Measurements from ENCODE around the gene TUBGCP6.

TUBGCP6 gene

DNA sequence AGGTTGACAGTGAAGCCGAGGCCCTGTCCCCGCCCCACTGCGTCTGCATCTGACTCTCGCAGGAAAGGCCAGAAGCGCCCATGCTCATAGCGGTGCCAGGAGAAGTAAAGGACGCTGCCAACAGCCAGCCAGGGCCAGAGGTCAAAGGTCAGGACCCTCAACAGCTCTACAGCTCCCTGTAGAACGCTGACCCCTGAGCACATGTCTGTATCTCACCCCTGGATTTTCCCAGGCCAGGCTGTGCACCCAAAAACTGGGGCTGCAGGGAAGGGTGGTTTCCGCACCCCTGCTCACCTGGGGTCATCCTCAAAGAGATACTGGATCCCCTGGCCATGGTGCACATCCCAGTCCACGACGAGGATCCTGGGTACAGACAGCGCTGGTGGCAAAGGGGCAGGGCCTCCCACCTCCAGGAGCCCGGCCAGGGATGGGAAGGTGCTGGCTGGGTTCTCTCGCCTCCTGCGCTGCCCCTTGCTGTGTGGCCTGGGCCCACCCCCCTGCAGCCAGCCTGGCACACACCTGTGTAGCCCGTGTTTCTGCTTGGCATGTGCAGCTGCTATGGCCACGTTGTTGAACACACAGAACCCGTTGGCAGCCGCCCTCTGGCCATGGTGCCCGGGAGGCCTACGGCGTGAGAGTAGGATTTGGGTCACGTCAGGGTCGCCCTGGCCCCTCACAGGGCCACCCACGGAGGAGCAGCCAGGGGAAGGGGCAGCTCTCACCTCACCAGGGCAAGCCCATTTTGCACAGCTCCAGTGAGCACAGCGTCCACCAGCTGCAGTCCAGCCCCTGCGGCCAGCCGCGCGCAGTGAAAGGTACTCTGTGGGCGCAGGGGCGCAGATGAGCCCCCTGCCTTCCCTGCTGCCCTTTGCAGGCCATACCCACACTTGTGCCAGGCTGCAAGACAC, 4.8 kb upstream of the TUBGCP6 start:
- no peak for DNase-seq

DNA sequence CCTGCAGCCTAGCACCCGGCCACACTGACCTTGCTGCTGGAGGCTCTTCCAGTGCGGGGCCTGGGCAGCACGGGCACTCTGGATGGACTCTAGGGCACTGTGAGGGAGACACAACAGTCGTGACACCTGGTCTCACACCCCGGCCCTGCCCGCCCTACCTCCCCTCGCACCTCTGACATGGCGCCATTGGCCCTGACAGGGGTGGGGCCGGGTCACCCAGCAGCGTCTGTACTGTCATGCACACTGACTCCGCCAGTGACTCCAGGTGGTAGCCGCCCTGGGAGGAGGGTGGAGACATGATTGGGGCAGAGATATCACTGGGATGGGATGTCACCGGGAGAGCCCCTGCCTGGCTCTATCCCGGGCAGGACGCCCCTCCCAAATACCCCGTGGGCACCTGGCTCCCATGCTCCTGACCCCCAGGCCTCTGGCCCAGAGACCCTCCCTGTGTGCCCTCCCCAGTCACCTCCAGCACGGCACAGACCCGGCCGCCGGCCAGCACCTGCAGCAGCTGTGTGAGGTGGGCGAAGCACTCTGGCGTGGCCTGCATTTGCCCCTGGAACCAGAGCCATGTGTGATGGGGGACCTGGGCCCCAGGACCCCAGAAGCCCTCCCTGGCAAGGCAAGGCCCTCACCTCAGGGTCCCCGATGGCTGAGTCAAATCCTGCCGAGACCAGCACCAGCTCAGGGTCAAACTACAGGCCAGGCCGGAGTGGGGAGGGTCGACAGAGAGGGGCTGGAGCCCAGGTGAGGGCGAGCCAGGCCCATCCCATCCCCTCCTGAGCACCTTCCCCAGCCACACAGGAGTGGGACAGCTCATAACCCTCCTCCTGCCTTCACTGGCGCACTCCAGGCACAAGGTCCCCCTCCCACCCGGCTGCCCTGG, 3.6 kb upstream of the TUBGCP6 start:
- no peak for DNase-seq

DNA sequence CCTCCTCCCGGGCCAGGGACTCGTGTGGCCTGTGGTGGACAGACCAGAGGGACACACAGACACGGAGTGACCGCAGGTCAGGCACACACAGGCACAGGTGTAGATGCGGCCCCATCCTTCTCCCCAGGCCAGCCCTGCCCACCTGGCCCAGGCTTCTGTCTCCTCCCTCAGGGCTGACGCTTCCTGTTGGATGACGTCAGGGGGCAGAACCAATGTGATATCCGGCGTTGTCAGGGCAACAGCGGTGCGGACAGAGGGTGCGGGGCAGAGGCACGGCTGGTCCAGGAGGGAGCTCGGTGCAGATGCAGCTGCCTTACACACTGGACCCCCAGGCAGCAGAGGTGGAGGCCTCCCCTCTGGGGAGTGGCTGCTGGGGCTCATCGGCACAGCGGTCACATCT, 2.9 kb upstream of the TUBGCP6 start:
- DNase-seq = no peak

DNA sequence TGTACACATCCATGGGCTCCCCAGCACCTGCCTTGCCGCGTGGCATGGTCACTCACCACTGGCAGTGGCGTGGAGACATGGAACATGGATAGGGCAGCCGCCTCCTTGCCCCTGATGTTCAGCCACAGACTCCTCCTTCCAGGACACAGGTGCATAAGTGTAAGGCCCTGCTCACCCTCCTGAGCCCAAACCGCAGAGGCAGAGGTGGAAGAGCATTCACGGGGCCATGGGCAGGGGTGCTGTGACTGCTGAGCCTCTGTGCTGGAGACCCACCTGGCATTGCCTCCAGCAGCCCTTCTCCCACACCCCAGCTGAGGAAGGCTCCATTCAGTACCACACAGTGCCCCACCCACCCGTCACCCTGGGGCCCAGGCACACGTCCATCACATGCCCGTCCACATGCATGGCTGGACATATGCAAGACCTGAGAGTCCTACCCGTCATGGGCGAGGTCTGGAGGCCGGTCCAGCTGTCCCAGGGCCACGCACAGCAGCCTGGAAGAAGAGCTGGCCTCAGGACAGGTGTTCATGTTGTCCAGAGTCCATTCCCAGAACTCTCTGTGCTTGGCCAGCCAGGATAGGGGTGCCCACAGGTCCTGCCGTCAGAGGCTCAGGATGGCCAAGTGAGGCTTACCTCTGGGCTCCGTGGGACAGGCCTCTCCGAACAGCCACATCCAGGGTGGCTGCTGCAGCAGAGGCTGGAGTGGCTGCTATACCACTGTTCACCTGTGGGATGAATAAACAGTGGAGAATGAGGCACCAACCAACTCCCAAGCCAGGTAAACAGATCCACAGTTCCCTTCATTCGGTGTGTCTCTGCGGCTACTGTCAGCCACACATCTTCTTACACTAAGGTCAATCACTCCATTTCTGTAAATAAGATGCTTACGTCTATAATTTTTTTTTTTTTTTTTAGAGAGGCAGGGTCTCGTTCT, 1.7 kb upstream of the TUBGCP6 start:
- DNase-seq = no peak

DNA sequence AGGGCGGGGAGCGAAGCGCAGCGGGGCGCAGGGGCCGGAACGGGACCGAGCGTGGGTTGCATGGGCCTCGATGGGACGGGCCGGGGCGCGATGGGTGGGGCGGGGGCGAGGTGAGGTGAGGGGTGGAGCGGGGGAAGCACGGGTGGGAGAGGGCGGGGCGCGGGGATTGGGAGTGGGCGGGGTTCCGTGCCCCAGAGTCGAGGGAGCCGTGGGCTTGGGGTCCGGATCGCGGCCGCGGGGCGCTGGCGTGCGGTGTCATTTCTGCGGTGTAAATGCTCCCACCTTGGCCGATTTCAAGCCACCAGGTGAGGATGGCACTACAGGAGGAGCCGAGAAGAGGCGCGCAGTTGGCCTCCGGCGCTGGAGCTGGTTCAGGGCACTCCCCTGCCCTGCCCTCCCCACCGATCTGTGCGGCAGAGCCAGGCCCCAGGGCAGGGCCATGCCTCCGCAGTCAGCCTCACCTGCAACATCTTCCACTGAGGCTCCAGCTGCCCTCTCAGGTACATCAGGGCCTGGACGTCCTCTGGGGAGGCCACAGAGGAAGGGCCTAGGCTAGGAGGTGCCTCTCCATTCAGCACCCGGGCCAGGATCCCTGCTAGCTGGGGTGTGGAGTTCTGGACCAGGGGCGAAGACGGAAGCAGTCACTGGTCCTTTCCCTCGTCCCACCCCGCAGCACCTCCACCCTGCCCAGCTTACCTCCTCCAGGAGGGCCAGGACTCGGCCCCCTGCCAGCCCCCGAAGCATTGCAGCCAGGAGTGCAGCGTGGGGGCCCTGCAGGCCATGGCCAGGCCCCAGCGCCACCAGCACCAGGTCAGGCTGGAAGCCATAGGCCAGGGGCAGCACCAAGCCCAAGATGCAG, 620 bp upstream of the TUBGCP6 start:
- no peak for DNase-seq

DNA sequence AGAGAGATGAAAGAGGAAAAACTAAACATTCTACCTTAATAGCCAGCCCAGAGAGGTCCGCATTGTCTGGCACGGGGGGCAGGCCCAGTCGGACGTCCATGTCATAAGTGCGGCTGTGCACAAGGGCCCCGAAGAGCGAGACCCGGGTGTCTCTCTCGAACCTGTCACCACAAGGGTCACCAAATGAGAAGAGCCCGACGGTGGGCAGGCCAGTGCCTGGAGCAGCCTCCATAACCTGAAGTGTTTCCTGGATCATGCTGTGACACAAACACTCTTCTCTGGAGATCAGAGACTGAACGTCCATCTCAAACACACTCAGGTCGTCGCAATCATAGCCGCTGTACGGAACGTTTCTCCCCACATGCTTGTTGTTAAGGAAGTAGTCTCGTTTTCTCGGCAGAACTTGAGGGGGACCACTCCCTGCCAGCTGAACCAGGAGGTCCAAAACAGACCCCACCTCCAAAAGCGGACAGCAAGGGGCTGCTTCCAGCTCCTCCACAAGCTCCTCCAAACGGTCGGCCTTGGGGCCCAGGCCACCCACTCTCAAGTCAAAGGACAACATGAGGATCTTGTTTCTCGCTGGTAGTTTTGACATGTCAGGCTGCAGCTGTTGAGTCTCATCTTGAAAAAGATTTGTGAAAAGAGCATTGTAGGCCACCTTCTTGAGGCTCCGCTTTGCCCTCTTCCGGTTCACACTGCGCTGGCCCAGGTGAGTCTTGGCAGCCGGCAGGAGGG, 971 bp downstream of the TUBGCP6 start:
- no peak for DNase-seq

DNA sequence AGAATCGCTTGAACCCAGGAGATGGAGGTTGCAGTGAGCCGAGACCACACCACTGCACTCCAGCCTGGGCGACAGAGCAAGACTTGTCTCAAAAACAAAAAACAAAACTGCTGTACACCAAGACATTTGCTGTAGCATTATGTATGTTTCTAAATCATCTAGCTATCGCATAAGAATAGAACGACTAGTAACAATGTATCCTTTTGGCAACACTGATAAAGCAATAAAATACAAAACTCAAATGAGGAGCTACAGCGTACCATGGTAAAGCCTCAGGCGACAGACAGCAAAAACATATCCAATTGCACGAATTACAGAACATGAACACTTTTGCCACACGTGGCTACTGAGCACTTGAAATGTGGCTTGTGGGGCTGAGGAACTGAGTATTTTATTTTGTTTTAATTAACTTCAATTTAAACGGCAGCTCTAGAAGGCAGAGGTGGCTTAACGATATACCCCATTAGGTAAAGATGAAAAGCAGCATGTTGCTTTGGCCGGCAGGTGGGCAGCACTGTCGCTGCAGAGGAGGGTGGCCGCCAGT, 2.3 kb downstream of the TUBGCP6 start:
- DNase-seq = no peak

DNA sequence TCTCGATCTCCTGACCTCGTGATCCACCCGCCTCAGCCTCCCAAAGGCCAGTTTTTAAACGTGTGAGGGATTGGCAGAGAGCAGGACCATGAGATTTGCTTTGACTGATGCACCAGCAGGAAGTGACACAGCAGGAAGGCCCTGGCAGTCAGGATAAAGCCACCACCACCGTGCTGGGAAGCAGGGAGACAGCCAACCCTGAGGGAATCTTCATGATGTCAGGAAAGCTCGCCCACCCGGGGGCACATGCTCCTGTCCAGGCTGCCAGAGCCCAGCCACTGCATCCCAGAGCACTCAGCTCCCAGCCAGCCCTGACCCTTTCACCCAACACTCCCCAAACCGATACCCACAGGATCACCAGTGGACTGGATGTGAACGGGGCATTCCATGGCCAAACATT, 6.1 kb downstream of the TUBGCP6 start:
- DNase-seq = no peak

DNA sequence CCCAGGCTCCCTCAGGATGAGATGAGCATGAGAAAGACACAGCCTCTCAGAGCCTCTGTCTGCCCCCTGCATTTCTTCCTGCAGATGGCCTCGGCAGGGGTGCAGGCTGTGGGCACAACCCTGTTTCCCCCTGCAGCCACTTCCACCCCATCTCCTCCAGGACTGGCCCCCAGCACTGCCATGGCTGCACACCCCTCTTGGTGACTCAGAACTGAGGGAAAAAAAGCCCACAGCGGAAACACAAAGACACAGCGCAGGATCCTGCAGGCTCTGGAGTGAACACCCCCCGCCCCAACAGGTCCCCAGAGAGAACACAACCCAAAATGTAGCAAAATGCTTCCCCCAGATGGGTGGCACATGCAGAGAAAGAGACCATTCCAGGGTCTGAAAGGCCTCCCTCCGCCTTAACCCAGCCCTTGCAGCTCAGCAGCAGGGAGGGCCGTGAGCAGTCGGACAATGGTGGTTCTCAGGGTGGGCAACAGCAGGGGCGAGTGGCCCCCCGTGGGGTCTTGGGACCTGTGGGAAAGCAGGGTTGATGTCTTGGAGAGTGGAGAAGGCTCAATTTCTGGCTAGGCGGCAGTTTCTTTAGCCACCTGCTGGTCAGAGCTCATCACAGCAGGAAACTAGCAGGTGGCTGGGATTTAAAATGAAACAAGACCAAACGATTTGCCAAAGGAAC, 8.0 kb downstream of the TUBGCP6 start:
- no peak for DNase-seq

DNA sequence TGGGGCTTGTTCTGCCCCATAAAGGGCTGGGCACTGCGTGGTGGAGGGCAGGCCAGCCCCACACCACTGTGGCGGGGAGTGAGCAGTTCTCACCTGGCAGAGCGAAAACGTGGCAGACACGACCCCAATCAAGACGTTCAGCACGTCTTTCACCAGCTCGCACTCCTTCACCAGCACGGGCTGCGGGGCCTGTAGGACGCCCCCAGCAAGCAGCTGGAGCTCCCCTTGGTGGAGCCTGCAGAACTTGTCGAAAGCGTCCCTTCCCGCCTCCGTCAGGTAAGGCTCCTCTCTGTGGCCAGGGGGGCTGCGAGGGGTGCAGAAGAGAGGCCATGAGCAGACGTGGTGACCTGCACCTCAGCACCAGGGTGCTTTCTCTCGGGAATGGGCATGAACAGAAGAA, 11.6 kb downstream of the TUBGCP6 start:
- no peak for DNase-seq

DNA sequence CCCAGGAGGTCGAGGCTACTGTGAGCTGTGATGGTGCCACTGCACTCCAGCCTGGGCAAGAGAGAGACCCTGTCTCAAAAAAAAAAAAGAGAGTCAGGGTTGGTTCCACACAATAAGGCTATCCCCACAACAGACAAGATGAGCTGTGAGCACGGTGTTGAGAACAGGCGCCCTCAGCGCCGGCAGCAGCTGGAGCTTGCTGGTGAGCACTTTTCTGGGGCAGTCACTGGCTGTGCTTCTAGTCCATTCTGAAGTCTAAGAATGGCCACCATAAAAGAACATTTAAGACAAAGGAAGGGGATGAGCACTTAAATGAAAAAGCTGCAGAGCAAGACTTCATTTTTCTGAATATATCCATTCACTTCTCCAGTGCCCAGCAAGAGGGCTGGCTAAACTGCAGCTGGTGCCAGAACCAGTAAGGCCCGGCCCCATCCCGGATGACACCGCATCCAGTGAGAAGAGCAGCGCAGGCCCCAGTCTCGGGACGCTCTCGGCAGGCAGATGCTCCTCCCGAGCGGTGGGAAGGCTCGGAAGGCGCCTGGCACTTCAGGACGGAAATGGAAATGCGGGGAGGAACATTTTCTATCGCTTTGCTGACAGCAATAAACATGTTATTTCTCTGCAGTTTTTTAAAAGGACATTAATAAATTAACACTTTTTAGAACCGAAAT, 12.2 kb downstream of the TUBGCP6 start:
- no peak for DNase-seq

DNA sequence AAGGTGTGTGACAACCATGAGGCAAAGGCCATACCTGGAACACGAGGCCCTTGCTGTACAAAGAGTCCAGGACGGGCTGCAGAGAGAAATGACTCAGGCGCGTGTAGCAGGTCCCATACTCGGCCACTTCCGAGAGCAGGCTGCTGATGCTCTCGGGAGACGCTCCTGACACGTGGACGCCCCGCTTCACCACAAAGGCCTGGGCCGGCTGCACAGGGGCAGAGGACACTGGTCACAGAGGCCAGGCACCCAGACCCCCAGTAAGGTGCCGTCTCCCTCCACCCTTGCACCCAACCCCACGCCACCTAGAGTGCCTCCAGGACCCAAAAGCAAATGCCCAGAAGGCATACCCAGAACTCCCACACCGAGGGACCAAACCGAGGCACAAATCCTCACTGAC, 15.5 kb downstream of the TUBGCP6 start:
- DNase-seq = no peak

DNA sequence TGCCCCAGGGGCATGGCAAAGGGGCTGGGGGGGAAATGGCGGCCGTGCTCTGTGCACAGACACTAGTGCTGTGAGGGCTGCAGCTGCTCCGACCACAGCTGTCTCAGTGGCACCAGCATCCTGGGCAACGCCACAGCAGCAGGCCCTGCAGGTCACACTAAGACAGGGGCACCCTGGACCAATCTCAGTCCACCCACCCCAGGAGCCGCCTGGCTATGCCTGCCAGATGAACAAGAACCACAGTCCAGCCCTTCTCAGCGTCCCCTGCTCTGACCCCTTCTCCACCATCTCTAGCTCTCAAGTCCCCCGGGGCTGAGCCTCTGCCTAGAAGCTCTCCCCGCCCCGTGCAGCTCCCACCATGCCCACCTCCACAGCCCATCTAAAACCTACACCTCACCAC, 16.5 kb downstream of the TUBGCP6 start:
- DNase-seq = no peak

DNA sequence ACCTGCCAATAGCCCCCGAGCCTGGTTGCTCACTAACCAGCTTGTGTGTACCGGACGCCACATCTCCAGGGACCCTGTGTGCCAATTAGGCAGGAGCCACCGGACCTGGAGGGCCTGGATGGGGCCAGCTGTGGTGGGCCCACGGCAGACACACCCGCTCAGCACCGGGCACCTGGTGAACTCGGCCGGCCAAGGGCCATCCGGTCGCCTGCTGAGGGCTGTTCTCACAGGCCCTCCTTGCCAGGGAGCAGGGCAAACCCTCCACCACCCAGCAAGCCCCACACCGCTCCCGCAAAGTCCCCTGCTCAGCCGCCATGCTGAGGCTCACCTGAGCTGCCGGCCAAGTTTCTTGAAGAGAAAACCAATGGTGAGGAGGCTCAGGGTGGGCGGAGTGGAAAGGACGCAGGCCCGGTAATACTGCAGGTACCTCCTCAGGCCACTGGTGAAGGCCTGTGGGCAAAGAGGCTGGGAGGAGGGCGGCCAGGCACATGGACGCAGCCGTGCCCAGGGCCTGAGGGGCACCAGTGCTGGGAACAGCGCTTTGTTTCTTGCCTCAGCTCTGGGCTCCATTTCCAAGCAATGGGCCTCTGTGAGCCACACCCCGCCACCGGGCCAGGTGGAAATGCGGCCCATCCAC, 17.1 kb downstream of the TUBGCP6 start:
- no peak for DNase-seq

DNA sequence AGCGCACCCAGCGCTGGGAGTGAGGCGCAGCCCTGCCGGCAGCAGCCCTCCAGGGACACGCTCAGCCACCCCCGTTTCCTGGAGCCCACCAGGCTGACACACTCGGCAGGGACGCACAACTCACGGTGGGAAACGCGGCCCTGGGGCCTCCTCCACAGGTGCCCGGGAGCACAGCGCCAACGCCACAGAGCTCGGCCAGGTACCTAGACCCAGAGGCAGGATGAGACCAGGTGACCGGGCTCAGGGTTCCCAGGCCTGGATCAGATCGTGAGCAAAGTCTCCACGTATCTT, 18.0 kb downstream of the TUBGCP6 start:
- DNase-seq = no peak

DNA sequence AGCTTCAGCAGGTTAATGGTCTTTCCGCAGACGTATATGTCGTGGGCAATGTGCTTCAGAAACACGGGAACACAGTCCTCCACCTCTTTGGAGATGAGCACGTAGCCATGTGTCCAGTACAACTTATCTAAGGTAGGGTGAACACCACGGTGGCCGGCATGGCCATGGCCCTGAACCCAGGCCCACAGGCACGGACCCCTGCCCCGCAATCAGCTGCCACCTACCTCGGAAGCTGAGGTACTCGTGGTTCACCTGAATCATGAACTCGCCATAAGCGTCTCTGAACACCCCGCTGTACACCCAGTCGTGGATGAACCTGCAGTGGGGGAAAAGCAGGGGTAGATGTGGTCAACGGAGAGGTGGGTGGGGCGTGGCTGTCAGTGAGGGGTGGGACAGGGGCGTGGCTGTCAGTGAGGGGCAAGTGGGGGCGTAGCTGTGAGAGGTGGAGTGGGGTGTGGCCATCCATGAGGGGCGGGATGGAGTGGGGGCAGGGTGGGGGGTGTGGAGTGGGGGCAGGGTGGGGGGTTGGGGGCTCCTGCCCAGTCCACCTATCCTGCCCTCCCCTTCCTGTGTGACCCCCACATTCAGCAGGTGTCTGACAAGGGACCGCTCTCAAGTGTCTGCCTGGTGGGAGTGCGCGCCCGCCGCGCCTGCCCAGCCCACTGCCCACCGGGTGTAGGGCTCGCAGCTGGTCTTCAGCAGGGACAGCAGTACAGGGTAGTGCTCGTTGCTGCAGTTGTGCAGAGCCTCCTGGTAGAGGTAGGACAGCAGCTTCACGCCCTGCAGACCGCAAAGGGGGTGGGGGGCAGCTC, 18.6 kb downstream of the TUBGCP6 start:
- DNase-seq = no peak

DNA sequence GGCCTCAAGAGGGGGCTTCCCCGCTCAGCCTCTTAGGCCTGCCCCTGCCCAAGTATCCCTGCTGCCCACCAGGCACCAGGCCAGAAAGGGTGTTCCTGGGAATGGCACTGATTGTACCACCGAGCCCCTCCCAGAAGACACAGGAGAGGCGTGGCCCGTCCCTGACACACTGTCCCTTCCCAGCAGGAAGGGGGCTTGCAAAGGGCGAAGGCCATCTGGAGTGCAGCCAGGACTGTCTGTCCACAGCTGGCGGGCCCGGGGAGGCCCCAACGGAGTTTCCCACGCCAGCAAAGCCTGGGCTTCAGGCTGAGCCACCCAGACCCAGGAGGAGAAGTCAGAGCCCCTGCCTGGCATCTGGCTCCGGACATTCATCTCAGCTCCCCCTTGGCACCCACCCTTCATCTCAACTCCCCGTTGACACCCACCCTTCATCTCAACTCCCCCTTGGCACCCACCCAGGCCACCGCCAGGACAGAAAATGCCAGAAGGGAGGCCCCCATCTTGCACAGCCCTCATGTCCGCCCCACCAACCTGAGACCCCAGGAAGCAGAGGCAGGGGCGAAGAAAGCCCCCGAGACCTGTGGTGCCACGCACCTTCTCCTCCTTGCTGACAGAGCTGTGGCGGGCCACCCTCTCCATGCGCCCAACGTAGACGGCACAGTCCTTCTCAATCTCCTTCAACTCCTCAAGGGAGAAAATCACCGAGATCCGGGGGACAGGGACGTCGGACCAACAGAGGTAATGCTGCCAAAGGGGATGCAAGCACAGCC, 19.4 kb downstream of the TUBGCP6 start:
- no peak for DNase-seq

DNA sequence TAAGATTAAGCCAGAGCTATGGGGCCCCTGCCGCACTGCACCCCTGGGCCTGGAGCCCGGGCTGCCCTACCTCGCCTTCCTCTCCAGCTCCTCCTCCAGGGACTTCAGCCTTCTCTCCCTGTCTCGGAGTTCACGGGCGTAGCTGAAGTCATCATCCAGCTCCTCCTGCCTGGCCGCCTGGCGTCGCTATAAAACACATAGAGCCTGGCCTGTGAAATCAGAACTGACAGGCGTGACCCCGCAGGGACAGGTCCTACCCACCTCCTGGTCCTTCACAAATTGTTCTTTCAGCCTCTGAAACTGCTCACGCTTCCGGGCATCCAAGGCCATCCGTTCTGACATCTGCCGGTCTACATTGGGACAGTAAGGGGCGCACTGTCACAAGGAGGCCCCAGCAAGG, 20.8 kb downstream of the TUBGCP6 start:
- DNase-seq = no peak
